ACC112 (cell line): ENCODE data around the gene OTOG.

Experiments
- H2AFZ ChIP-seq: fragments of 200-600 bp; sonication (generic); one replicate; pipeline ENCODE4 v1.6.0; 2017; ENCODE audit warnings: antibody characterized with exemption, low read length; ENCODE audit not compliant: unreplicated experiment
- H3K27ac ChIP-seq: fragments of 200-600 bp; sonication (generic); 2 replicates; pipeline ENCODE4 v1.5.1; 2014; ENCODE audit warnings: low read depth, mild to moderate bottlenecking, antibody characterized with exemption, low read length, moderate library complexity
- H3K27me3 ChIP-seq: fragments of 200-600 bp; sonication (generic); 2 replicates; pipeline ENCODE4 v1.6.1; 2014; ENCODE audit warnings: mild to moderate bottlenecking, antibody characterized with exemption, low read length, moderate library complexity, mixed read lengths; ENCODE audit not compliant: insufficient read depth
- H3K36me3 ChIP-seq: fragments of 200-600 bp; sonication (generic); 2 replicates; pipeline ENCODE4 v1.6.1; 2016; ENCODE audit warnings: mild to moderate bottlenecking, antibody characterized with exemption, low read length, moderate library complexity, mixed read lengths; ENCODE audit not compliant: insufficient read depth
- H3K4me1 ChIP-seq: fragments of 200-600 bp; sonication (generic); one replicate; pipeline ENCODE4 v1.6.1; 2016; ENCODE audit warnings: low read length, mixed read lengths; ENCODE audit not compliant: insufficient read depth, unreplicated experiment, control insufficient read depth
- H3K4me3 ChIP-seq: fragments of 200-600 bp; sonication (generic); 2 replicates; pipeline ENCODE4 v1.5.1; 2014; ENCODE audit warnings: mild to moderate bottlenecking, low read depth, low read length
- H3K79me2 ChIP-seq: fragments of 200-600 bp; sonication (generic); one replicate; pipeline ENCODE4 v1.6.0; 2016; ENCODE audit warnings: low read length; ENCODE audit not compliant: control insufficient read depth, unreplicated experiment, insufficient read depth

OTOG gene

DNA sequence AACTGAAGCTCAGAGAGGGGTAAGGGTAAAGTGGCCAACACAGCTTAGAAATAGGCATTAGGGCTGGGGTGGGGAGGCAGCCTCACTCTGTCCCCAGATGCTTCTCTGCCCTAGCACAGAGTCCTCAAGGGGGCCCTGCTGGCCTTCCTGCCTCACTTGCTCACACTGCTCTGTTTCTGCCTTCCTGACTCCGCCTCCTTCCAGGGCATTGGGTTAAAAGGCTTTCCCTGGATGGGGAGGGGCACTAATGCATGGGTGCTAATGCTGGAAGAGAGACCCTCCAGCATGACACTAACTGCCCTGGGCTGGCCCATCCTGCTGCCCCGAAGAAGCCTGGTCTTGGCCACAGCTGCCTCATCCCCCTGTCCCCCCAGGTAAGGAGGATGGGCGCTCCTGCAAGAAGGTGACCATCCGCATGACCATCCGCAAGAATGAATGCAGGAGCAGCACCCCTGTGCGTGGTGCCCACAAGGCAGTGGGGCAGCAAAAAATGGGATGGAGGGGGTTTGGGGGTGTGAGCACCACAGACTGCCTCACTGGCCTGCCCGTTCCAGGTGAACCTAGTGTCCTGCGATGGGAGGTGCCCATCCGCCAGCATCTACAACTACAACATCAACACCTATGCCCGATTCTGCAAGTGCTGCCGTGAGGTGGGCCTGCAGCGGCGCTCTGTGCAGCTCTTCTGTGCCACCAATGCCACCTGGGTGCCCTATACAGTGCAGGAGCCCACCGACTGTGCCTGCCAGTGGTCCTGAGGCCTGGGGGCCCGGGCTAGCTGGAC is 98.3 kb downstream of the OTOG start:
- no peak overlapping the region for H2AFZ ChIP-seq
- no peak overlapping the region for H3K27ac ChIP-seq
- no peaks in the 10 kb centered on the region for H3K79me2 ChIP-seq
- H3K4me3 ChIP-seq, result no peak overlapping the region
- H3K27me3 ChIP-seq, result 0 out of 2 replicates have a peak, but pooled peaks cover 2% of the 10 kb centered on the region
- H3K36me3 ChIP-seq, result no peaks in the 10 kb centered on the region
- H3K4me1 ChIP-seq, result peaks cover 12% of the 10 kb centered on the region

DNA sequence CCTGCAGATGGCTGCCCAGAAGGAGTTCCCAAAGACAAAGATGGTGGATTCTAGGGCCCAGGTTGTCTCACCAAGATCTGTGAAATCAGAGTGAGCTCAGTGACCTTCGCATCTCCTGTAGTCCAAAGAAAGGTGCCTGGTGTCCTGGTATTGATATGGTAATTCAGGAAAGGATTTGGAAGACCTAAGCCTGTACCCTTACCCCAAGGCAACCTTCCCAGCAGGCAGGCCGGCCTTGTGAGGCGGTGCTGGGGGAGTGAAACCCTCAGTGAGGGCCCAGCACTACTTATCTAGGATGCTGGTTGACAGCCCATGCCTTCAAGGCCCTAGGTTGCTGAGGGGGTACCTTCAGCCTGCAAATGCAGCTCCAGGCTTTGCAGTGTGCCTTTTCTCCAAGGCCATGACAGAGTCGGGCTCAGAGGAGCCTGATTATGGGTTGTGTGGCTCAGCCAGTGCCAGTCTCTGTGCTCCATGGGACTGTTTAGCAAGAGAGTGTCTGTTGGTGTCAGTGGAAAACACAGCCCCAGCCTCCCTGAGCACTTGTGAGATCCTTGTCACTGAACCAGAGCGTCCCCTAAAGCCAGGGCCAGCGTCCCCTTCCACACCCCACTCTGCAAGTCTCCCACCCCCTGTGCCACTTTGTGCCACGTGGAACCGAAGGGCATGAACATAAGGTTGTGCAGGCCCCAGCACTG is 99.5 kb downstream of the OTOG start:
- H3K79me2 ChIP-seq, result no peaks in the 10 kb centered on the region
- no peaks in the 10 kb centered on the region for H3K27me3 ChIP-seq
- no peaks in the 10 kb centered on the region for H3K36me3 ChIP-seq
- H3K27ac ChIP-seq, result no peak overlapping the region
- no peak overlapping the region for H2AFZ ChIP-seq
- peaks cover 20% of the 10 kb centered on the region for H3K4me1 ChIP-seq
- H3K4me3 ChIP-seq, result no peak overlapping the region

DNA sequence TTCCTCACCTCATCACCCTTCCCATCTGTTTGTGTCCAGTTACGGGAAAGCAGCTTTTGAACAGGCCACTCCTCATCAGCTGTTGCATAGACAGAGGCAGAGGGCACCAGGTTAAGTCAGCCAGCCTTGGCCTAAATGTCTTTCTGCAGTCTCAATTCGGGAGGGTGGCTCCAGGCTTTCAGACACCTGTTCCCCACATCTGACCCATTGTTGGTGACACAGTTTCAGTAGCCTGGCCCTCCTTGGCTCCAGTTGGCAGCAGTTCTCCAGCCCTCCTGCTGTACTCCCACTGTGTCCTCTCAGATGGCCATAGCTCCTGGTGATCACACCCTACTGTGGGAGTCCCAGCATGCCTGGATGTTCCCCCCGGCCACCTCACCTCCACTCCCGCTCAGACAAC is 101.5 kb downstream of the OTOG start:
- no peaks in the 10 kb centered on the region for H3K79me2 ChIP-seq
- no peaks in the 10 kb centered on the region for H3K27me3 ChIP-seq
- peaks cover 20% of the 10 kb centered on the region for H3K4me1 ChIP-seq
- no peak overlapping the region for H3K27ac ChIP-seq
- no peak overlapping the region for H3K4me3 ChIP-seq
- H2AFZ ChIP-seq, result no peak overlapping the region
- no peaks in the 10 kb centered on the region for H3K36me3 ChIP-seq

DNA sequence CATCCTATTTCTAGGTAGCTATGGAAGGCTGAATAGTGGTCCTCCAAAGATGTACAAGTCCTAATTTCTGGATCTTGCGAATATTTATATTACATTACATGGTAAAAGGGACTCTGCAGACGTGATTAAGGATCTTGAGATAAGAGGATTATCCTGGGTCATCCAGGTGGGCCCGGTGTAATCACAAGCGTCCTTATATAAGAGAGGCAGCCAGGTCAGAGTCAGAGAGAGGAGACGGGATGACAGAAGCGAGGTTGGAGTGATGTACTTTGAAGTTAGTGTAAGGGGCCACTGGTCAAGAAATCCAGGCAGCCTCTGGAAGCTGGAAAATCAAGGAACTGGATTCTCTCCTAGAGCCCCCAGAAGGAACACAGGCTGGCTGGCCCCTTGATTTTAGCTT is 102.2 kb downstream of the OTOG start:
- H3K27me3 ChIP-seq, result no peaks in the 10 kb centered on the region

DNA sequence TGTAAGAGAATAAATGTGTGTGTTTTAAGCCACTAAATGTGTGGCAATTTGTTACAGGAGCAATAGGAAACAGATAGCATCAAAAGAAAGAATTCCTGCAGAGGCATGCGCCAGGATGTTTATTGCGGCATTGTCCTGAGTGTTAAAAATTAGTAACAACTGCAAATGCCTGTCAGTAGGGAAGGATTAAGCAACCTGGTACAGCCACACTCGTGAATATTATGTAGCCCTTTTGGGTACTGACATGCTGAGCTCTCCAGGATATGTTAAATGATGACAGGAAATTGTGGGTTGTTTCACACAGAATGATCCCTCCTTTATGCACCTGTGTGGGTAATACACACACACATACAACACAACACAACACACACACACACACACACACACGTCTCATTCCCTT is 102.6 kb downstream of the OTOG start:
- Histone ChIP-seq H3K27ac (no peak overlapping the region), H3K4me3 (no peak overlapping the region), H3K79me2 (no peaks in the 10 kb centered on the region), H3K36me3 (no peaks in the 10 kb centered on the region), H2AFZ (no peak overlapping the region), H3K27me3 (no peaks in the 10 kb centered on the region), H3K4me1 (peaks cover 20% of the 10 kb centered on the region)

More for the DNA sequence above, 102.2 kb downstream of the OTOG start:
- Histone ChIP-seq H3K27ac (no peak overlapping the region), H2AFZ (no peak overlapping the region), H3K4me1 (peaks cover 20% of the 10 kb centered on the region), H3K4me3 (no peak overlapping the region), H3K79me2 (no peaks in the 10 kb centered on the region), H3K36me3 (no peaks in the 10 kb centered on the region)

DNA sequence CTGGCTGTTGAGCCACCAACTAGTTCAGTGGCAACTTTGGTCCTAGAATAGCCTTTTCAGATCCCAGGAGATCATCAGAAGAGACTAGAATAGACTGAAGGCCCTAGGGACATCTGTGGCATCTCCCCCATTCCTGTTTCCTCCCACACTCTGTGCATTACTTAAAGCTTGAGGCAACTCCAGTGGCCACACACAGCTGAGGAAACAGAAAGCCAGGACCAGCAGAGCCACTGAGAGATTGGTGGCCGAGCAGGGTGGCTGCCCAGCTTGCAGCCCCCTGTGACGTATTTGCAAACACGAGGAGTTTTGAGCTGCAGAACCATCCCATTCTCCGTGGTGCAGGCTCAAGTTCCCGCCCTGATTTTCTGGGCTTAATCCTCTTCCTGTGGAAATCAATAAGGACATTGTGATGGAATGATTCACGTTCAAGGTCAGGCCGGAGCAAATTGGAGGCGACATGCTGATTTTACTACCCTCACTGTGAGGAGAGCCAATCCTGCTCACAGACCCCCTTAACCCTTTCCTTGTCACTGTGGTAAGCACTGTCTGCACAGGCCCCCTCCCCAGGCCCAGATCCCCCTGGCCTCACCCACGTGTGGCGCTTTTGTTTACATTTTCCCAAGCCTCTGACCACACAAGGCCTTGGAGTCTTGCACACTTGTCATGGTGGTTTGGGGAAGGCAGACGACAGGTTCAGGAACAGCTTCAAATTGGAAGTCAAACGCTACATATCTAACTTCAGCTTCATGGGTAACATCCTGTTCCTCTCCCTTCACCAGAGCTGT is 103.3 kb downstream of the OTOG start:
- Histone ChIP-seq H2AFZ (no peak overlapping the region), H3K4me3 (no peak overlapping the region), H3K79me2 (no peaks in the 10 kb centered on the region), H3K36me3 (no peaks in the 10 kb centered on the region), H3K27me3 (no peaks in the 10 kb centered on the region), H3K4me1 (peaks cover 20% of the 10 kb centered on the region), H3K27ac (no peak overlapping the region)

DNA sequence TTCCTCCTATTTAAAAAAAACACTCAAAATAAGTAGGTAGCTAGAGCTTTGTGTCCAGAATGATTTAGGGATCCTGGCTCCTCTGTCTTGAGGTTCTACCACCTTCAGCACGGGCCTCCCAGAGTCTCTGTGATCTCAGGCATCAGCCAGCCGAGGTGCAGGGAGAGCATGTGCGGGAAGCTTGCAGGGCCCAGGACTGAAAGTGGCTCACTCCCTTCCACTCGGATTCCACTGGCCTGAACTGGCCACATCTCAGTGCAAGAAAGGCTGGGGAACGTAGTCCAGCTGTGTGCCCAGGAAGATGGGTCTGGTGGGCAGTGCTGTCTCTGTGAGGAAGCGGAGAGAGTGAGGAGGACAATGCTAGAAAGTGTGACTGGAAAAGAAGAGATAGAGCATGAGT is 104.0 kb downstream of the OTOG start:
- H3K4me1 ChIP-seq, result peaks cover 20% of the 10 kb centered on the region
- H3K4me3 ChIP-seq, result no peak overlapping the region
- no peak overlapping the region for H3K27ac ChIP-seq
- no peak overlapping the region for H2AFZ ChIP-seq
- H3K36me3 ChIP-seq, result no peaks in the 10 kb centered on the region
- no peaks in the 10 kb centered on the region for H3K79me2 ChIP-seq
- H3K27me3 ChIP-seq, result no peaks in the 10 kb centered on the region

DNA sequence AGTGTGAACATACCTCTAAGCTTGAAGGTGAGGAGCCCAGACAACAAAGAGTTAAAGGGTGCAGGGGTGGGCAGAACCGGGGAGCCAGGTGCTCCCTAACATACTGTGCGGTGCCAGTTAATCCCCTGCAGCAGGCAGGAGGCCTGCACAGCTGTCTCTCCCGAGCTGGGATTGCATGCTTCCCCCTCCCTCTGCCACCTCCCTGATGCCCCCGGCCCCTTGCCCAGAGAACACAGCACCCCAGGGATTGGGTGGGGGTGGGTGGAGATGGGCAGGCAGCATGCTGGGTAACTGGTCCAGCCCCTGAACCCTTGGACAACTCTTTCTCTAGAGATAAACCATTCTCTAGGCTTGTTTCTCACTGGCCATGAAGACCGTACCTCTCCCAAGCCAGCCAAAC is 104.6 kb downstream of the OTOG start:
- Histone ChIP-seq H3K27me3 (no peaks in the 10 kb centered on the region), H3K4me3 (no peak overlapping the region), H3K79me2 (no peaks in the 10 kb centered on the region), H3K4me1 (peaks cover 20% of the 10 kb centered on the region), H2AFZ (no peak overlapping the region), H3K27ac (no peak overlapping the region), H3K36me3 (no peaks in the 10 kb centered on the region)

DNA sequence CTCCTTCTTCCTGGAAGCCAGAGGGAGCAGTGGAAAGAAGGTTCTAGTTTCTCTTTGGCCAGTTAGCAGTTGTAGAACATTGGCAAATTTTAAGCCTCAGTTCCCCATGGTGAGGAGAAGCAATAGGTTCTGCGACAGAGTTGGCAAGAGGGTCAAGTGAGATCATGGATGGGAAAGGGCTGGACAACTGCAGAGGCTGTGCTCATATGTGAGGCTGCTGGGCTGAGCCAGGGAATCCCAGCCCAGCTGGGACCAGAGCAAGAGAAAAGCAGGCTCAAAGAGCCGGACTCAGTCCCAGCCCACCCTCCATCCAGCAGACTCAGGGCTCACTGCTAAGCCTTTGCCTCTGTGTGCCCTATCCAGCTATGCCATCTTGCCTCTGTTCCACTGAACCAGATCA is 105.5 kb downstream of the OTOG start:
- H3K36me3 ChIP-seq, result no peaks in the 10 kb centered on the region
- H3K27ac ChIP-seq, result no peak overlapping the region
- peaks cover 20% of the 10 kb centered on the region for H3K4me1 ChIP-seq
- no peak overlapping the region for H2AFZ ChIP-seq
- H3K4me3 ChIP-seq, result no peak overlapping the region
- H3K79me2 ChIP-seq, result no peaks in the 10 kb centered on the region
- no peaks in the 10 kb centered on the region for H3K27me3 ChIP-seq

DNA sequence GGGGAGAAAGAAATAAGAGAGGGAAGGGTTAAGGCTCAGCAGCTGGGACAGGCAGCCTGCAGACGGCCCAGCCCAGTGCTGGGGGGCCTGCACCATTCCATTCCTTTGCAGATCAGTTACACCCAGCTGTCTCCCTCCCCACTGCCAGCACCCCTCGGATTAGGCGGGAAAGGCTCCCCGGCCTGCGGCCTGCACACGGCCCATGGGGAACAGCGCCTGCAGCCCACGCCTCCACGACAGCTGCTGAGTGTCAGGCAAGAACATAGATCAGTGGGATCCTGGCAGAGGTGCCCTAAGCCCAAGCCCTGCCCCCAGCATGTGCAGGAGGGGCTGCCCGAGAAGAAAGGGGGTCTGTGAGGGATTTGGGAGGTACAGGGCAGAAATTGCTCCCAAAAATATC is 106.6 kb downstream of the OTOG start:
- H3K27ac ChIP-seq, result no peak overlapping the region
- no peaks in the 10 kb centered on the region for H3K36me3 ChIP-seq
- H3K4me1 ChIP-seq, result peaks cover 24% of the 10 kb centered on the region
- no peaks in the 10 kb centered on the region for H3K79me2 ChIP-seq
- H3K4me3 ChIP-seq, result no peak overlapping the region
- H3K27me3 ChIP-seq, result no peaks in the 10 kb centered on the region
- no peak overlapping the region for H2AFZ ChIP-seq
